ENCODE results near the gene GPN3.

- no peak for TF ChIP-seq CTCF (conservative IDR thresholded peaks at IDR 0.05)
- no peak for TF ChIP-seq ZFX (IDR thresholded peaks at IDR 0.05)
These were observed 63.9 kb downstream of the GPN3 start for GRCh38 chr12:110403976-110404682.
